HEK293 (cell line): ENCODE results near the gene UBR1.

Experiments used
- CTCF ChIA-PET: fragments of 350-600 bp; formaldehyde crosslinking; extraction: SDS; loops from one replicate; lab custom pipeline; 2021; ENCODE audit warnings: antibody characterized with exemption; lab: Yijun Ruan, JAX
- POLR2A ChIA-PET: fragments of 300-600 bp; formaldehyde crosslinking; extraction: SDS; loops from one replicate; lab custom pipeline; 2020; ENCODE audit warnings: antibody characterized with exemption, inconsistent platforms; lab: Yijun Ruan, JAX
- H3K27ac ChIP-seq: fragments of 200-500 bp; sonication (Bioruptor generic); 2 replicates; pipeline ENCODE4 v1.5.1; 2014; ENCODE audit warnings: low read depth, low read length, control low read depth, inconsistent platforms; ENCODE audit errors: extremely low read depth
- H3K36me3 ChIP-seq, 2 experiments: fragments of 200-500 bp in 1 of 2; sonication (Bioruptor generic) in 1 of 2; 1 replicate in 1 of 2; 2 replicates in 1 of 2; pipeline ENCODE4 v1.5.1; 2014 to 2017; ENCODE audit warnings: inconsistent platforms in 2 of 2, low read length in 2 of 2; ENCODE audit not compliant: control insufficient read depth in 2 of 2, insufficient read depth in 1 of 2
- H3K4me1 ChIP-seq: fragments of 200-500 bp; sonication (Bioruptor generic); 2 replicates; pipeline ENCODE4 v1.5.1; 2014; ENCODE audit warnings: mild to moderate bottlenecking, low read length, inconsistent platforms; ENCODE audit not compliant: control insufficient read depth, insufficient read depth
- H3K4me3 ChIP-seq: 2 replicates; pipeline ENCODE4 v1.5.1; 2011; ENCODE audit warnings: low read depth, mild to moderate bottlenecking, control low read depth, low read length, moderate library complexity
- H3K9me3 ChIP-seq: fragments of 200-500 bp; sonication (Bioruptor generic); 2 replicates; pipeline ENCODE4 v1.5.1; 2014; ENCODE audit warnings: low read depth, low read length, inconsistent platforms; ENCODE audit not compliant: control insufficient read depth, insufficient read depth
- HOXA7 ChIP-seq: sonication (generic); formaldehyde crosslinking; IDR thresholded peaks from 2 replicates; pipeline ENCODE4 v1.8.1; 2022; ENCODE audit warnings: missing genetic modification reagents, borderline replicate concordance
- HOXD13 ChIP-seq: sonication (generic); formaldehyde crosslinking; IDR thresholded peaks from 2 replicates; pipeline ENCODE4 v1.8.0; 2022; ENCODE audit warnings: missing genetic modification reagents, borderline replicate concordance
- IKZF3 ChIP-seq: fragments of 450-650 bp; IDR thresholded peaks from 2 replicates; pipeline ENCODE4 v1.5.0; 2018; ENCODE audit warnings: missing biosample characterization, mild to moderate bottlenecking, missing genetic modification characterization, moderate library complexity
- KLF8 ChIP-seq: fragments of 450-650 bp; formaldehyde crosslinking; IDR thresholded peaks from 2 replicates; pipeline ENCODE4 v1.5.1; 2016; ENCODE audit warnings: missing biosample characterization, missing genetic modification characterization
- KLF9 ChIP-seq: fragments of 450-650 bp; formaldehyde crosslinking; IDR thresholded peaks from 2 replicates; pipeline ENCODE4 v1.5.1; 2016; ENCODE audit warnings: missing biosample characterization, missing genetic modification characterization, low read depth
- MZF1 ChIP-seq: fragments of 450-650 bp; formaldehyde crosslinking; IDR thresholded peaks from 2 replicates; pipeline ENCODE4 v1.5.1; 2017; ENCODE audit warnings: missing biosample characterization, missing genetic modification characterization, borderline replicate concordance
- PRDM1 ChIP-seq: fragments of 450-650 bp; formaldehyde crosslinking; IDR thresholded peaks from 2 replicates; pipeline ENCODE4; 2016; ENCODE audit warnings: missing biosample characterization, missing genetic modification characterization
- PRDM10 ChIP-seq: fragments of 450-650 bp; formaldehyde crosslinking; IDR thresholded peaks from 2 replicates; pipeline ENCODE4 v1.5.1; 2016; ENCODE audit warnings: missing biosample characterization, missing genetic modification characterization
- YY1 ChIP-seq: fragments of 450-650 bp; formaldehyde crosslinking; IDR thresholded peaks from 2 replicates; pipeline ENCODE4 v1.5.1; 2018; ENCODE audit warnings: missing biosample characterization, missing genetic modification characterization
- ZBTB7A ChIP-seq: fragments of 450-650 bp; formaldehyde crosslinking; IDR thresholded peaks from 2 replicates; pipeline ENCODE4 v1.5.1; 2016; ENCODE audit warnings: low read depth, missing biosample characterization, missing genetic modification characterization
- ZNF121 ChIP-seq: fragments of 450-650 bp; formaldehyde crosslinking; IDR thresholded peaks from 2 replicates; pipeline ENCODE4 v1.5.1; 2016; ENCODE audit warnings: missing biosample characterization, missing genetic modification characterization
- ZNF48 ChIP-seq: fragments of 450-650 bp; formaldehyde crosslinking; IDR thresholded peaks from 2 replicates; pipeline ENCODE4 v1.5.1; 2016; ENCODE audit warnings: missing biosample characterization, missing genetic modification characterization
- ZNF510 ChIP-seq: fragments of 450-650 bp; formaldehyde crosslinking; IDR thresholded peaks from 2 replicates; pipeline ENCODE4 v1.5.1; 2018; ENCODE audit warnings: mild to moderate bottlenecking, missing genetic modification characterization, missing biosample characterization; ENCODE audit not compliant: insufficient replicate concordance
- ZNF514 ChIP-seq: fragments of 450-650 bp; formaldehyde crosslinking; IDR thresholded peaks from 2 replicates; pipeline ENCODE4 v1.5.1; 2016; ENCODE audit warnings: missing biosample characterization, missing genetic modification characterization
- ZNF555 ChIP-seq: fragments of 450-650 bp; formaldehyde crosslinking; conservative IDR thresholded peaks from 2 replicates; pipeline ENCODE4 v1.5.1; 2017; ENCODE audit warnings: missing biosample characterization, mild to moderate bottlenecking, missing genetic modification characterization, inconsistent platforms
- ZNF768 ChIP-seq: fragments of 450-650 bp; formaldehyde crosslinking; IDR thresholded peaks from 2 replicates; pipeline ENCODE4 v1.5.1; 2018; ENCODE audit warnings: missing biosample characterization, mild to moderate bottlenecking, missing genetic modification characterization
- TF ChIP-seq, protein P1 (sequence below): sonication (generic); formaldehyde crosslinking; IDR thresholded peaks from 2 replicates; pipeline ENCODE4 v1.8.1; 2022; ENCODE audit warnings: mild to moderate bottlenecking, moderate library complexity, missing genetic modification reagents
- TF ChIP-seq, protein P2 (sequence below): fragments of 450-650 bp; formaldehyde crosslinking; IDR thresholded peaks from 2 replicates; pipeline ENCODE4 v1.5.1; 2016; ENCODE audit warnings: missing biosample characterization, missing genetic modification characterization, low read depth

UBR1 gene

GRCh38 chr15:42915654-42916315, 190.1 kb downstream of the UBR1 start:
- CTCF ChIA-PET, result interaction anchor here (1.0 kb wide), 1 partner anchor 115 kb away, joined by 3 read pairs; no protein-coding TSS in a partner anchor
- no peak overlapping the region for H3K27ac ChIP-seq
- POLR2A ChIA-PET, result no interaction called here

DNA sequence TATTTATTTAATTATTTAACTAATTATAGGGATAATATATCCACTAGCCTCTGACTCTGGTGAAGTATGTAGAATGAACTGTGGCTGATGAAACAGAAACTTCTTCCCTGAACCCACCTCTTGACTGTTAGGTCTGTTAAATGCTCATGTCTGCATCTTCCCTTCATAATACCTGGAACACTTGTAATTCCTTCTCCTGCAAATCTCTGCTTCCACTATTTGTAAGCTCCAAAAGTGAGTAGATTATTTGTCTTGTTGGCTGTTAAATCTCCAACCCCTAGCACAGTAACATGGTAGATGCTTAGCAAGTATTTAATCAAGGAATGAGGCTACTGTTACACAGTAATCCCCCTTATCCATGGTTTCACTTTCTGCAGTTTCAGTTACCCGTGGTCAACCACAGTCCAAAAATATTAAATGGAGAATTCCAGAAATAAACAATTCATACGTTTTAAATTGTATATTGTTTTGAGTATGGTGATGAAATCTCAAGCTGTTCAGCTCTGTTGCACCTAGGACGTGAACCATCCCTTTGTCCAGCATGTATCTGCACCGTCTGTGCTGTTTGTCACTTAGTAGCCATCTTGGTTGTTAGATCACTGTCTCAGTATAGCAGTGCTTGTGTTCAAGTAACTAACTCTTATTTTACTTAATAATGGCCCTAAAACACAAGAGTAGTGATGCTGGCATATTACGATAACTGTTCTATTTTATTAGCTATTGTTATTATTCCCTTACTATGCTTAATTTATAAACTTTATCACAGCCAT, 190.9 kb downstream of the UBR1 start:
- CTCF ChIA-PET, result interaction anchor here (1.0 kb wide), 1 partner anchor 114 kb away, joined by 3 read pairs; no protein-coding TSS in a partner anchor
- POLR2A ChIA-PET, result no interaction called here
- H3K4me1 ChIP-seq, result no peaks in the 10 kb centered on the region
- no peak overlapping the region for H3K27ac ChIP-seq
- no peaks in the 10 kb centered on the region for H3K9me3 ChIP-seq
- no peaks in the 10 kb centered on the region for H3K36me3 ChIP-seq
- TF ChIP-seq MZF1 (peak; percentile 54; the same call in 1 of the 2 replicates), ZNF768 (no peak), PRDM10 (tag by site-specific recombination) (peak; percentile 86), IKZF3 (tag by site-specific recombination) (no peak)
- peak overlapping the region; percentile 33 for H3K4me3 ChIP-seq

More at GRCh38 chr15:42915654-42916315, 190.1 kb downstream of the UBR1 start:
- no peaks in the 10 kb centered on the region for H3K9me3 ChIP-seq
- no peaks in the 10 kb centered on the region for H3K4me1 ChIP-seq
- H3K36me3 ChIP-seq, result no peaks in the 10 kb centered on the region
- TF ChIP-seq ZNF48 (no peak), ZBTB7A (tag by site-specific recombination) (no peak), ZNF121 (tag by site-specific recombination) (peak; percentile 94)
- TF ChIP-seq, protein P1, sequence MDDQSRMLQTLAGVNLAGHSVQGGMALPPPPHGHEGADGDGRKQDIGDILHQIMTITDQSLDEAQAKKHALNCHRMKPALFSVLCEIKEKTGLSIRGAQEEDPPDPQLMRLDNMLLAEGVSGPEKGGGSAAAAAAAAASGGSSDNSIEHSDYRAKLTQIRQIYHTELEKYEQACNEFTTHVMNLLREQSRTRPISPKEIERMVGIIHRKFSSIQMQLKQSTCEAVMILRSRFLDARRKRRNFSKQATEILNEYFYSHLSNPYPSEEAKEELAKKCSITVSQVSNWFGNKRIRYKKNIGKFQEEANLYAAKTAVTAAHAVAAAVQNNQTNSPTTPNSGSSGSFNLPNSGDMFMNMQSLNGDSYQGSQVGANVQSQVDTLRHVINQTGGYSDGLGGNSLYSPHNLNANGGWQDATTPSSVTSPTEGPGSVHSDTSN (CRISPR knock-in tag), result no peak
- H3K4me3 ChIP-seq, result no peak overlapping the region

- no peaks in the 10 kb centered on the region for H3K36me3 ChIP-seq
- no peak for TF ChIP-seq ZNF48
- TF ChIP-seq HOXD13, result no peak
- H3K9me3 ChIP-seq, result no peaks in the 10 kb centered on the region
- H3K27ac ChIP-seq, result no peak overlapping the region
- ChIA-PET POLR2A (no interaction called here), CTCF (no interaction called here)
- no peak overlapping the region for H3K4me3 ChIP-seq
- H3K4me1 ChIP-seq, result no peaks in the 10 kb centered on the region
Observed at GRCh38 chr15:42911058-42911592, 194.7 kb downstream of the UBR1 start.

DNA sequence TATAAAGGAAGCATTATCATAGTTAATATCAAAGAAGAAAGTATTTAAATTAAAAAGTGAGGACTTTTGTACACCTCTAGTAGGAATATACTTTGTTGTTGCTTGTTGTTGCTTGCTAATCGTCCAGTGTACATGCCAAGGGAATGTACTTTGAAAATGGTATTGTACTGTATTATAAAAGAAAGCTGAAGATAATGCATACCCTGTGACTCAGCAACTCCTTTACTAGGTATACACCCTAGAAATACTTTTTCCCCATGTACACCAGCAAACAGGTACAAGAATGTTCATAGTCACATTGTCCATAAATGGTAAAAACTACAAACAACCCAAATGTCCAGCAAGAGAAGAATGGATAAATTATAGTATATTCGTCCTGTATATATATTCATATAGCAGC, 197.3 kb downstream of the UBR1 start:
- no peak overlapping the region for H3K27ac ChIP-seq
- TF ChIP-seq KLF8 (tag by site-specific recombination) (no peak), ZNF555 (no peak), KLF9 (tag by site-specific recombination) (no peak), YY1 (tag by site-specific recombination) (no peak), ZNF514 (tag by site-specific recombination) (no peak), ZNF510 (no peak), HOXA7 (CRISPR knock-in tag) (no peak), PRDM1 (tag by site-specific recombination) (no peak)
- TF ChIP-seq, protein P2, sequence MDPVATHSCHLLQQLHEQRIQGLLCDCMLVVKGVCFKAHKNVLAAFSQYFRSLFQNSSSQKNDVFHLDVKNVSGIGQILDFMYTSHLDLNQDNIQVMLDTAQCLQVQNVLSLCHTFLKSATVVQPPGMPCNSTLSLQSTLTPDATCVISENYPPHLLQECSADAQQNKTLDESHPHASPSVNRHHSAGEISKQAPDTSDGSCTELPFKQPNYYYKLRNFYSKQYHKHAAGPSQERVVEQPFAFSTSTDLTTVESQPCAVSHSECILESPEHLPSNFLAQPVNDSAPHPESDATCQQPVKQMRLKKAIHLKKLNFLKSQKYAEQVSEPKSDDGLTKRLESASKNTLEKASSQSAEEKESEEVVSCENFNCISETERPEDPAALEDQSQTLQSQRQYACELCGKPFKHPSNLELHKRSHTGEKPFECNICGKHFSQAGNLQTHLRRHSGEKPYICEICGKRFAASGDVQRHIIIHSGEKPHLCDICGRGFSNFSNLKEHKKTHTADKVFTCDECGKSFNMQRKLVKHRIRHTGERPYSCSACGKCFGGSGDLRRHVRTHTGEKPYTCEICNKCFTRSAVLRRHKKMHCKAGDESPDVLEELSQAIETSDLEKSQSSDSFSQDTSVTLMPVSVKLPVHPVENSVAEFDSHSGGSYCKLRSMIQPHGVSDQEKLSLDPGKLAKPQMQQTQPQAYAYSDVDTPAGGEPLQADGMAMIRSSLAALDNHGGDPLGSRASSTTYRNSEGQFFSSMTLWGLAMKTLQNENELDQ (tag by site-specific recombination), result no peak
- TF ChIP-seq, all 188 proteins: peak for 0
- ChIA-PET CTCF (interaction anchor here (0.8 to 1.5 kb wide), 3 partner anchors 18 to 171 kb away, joined by 3 to 4 read pairs (median 3); no protein-coding TSS in a partner anchor), POLR2A (no interaction called here)
- H3K36me3 ChIP-seq, result no peaks in the 10 kb centered on the region
- H3K4me1 ChIP-seq, result no peaks in the 10 kb centered on the region
- no peaks in the 10 kb centered on the region for H3K9me3 ChIP-seq
- no peak overlapping the region for H3K4me3 ChIP-seq
